Uterus (tissue), 2 donors: ENCODE data around the gene CACNA1E.

ENCODE experiments used
- CTCF ChIP-seq, 4 experiments: fragments of 200-600 bp in 2 of 4; fragments of 450-650 bp in 2 of 4; sonication (generic) in 2 of 4; IDR thresholded peaks; one replicate each; pipeline ENCODE4 v1.5.1; 2016 to 2019; ENCODE audit warnings: antibody characterized with exemption in 4 of 4, mild to moderate bottlenecking in 2 of 4, moderate library complexity in 1 of 4
- POLR2A ChIP-seq, 2 donors: fragments of 450-650 bp; IDR thresholded peaks; one replicate each; pipeline ENCODE4 v1.6.1; 2016; ENCODE audit warnings: antibody characterized with exemption in 2 of 2, mild to moderate bottlenecking in 1 of 2, moderate library complexity in 1 of 2

GRCh38 chr1:181459067-181459466 lies 24.2 kb upstream of the CACNA1E start:
- TF ChIP-seq CTCF (IDR thresholded peaks at IDR 0.05) = no peak
- TF ChIP-seq POLR2A (IDR thresholded peaks at IDR 0.05) = no peak
